GM12875 (cell line): ENCODE data around the gene CDC20.

Source experiments
- H3K4me3 ChIP-seq: one replicate; pipeline ENCODE4 v1.5.1; 2011; ENCODE audit warnings: low read depth, low read length, control low read depth
- CTCF ChIP-seq: IDR thresholded peaks from 2 replicates; pipeline ENCODE4 v1.5.1; 2011; ENCODE audit warnings: low read depth, mild to moderate bottlenecking, control low read depth, inconsistent platforms, low read length, moderate library complexity, borderline replicate concordance; ENCODE audit not compliant: insufficient read depth

CDC20 gene

GRCh38 chr1:43329995-43330751 is 28.6 kb upstream of the CDC20 start:
- TF ChIP-seq CTCF, result no peak
- no peak overlapping the region for H3K4me3 ChIP-seq

GRCh38 chr1:43331688-43332087 is 27.1 kb upstream of the CDC20 start:
- TF ChIP-seq CTCF, result no peak
- H3K4me3 ChIP-seq, result no peak overlapping the region

- H3K4me3 ChIP-seq, result no peak overlapping the region
- no peak for TF ChIP-seq CTCF
Measured at GRCh38 chr1:43334453-43335205, 24.2 kb upstream of the CDC20 start.

- H3K4me3 ChIP-seq, result no peak within 1 kb of the TSS
- no peak for TF ChIP-seq CTCF
Measured at GRCh38 chr1:43337588-43337987, 21.2 kb upstream of the CDC20 start, which contains the start of gene MPL. Gene MPL, plus strand, starts transcription at chr1:43337818. Its CDS starts 31 bp downstream, at chr1:43337849.

GRCh38 chr1:43338001-43338400 is 20.8 kb upstream of the CDC20 start:
- TF ChIP-seq CTCF, result no peak
- H3K4me3 ChIP-seq, result no peak overlapping the region

- no peak for TF ChIP-seq CTCF
- H3K4me3 ChIP-seq, result no peak overlapping the region
Measured at GRCh38 chr1:43339584-43340232, 19.1 kb upstream of the CDC20 start.
